GM18858 (cell line): ENCODE data around the gene MUCL3.
A peak's percentile ranks its signal among the peaks of the same experiment; 100 is the strongest.
"Not testable (repeated sequence)": the region's sequence is repeated elsewhere in the genome, so short reads cannot be mapped to it uniquely, and the experiment has no call there.

ENCODE experiments used
- ATAC-seq: cut with Tn5 transposase; IDR thresholded peaks from one replicate; pipeline ENCODE4 v1.9.1; 2021; ENCODE audit not compliant: unreplicated experiment

MUCL3 gene, protein sequence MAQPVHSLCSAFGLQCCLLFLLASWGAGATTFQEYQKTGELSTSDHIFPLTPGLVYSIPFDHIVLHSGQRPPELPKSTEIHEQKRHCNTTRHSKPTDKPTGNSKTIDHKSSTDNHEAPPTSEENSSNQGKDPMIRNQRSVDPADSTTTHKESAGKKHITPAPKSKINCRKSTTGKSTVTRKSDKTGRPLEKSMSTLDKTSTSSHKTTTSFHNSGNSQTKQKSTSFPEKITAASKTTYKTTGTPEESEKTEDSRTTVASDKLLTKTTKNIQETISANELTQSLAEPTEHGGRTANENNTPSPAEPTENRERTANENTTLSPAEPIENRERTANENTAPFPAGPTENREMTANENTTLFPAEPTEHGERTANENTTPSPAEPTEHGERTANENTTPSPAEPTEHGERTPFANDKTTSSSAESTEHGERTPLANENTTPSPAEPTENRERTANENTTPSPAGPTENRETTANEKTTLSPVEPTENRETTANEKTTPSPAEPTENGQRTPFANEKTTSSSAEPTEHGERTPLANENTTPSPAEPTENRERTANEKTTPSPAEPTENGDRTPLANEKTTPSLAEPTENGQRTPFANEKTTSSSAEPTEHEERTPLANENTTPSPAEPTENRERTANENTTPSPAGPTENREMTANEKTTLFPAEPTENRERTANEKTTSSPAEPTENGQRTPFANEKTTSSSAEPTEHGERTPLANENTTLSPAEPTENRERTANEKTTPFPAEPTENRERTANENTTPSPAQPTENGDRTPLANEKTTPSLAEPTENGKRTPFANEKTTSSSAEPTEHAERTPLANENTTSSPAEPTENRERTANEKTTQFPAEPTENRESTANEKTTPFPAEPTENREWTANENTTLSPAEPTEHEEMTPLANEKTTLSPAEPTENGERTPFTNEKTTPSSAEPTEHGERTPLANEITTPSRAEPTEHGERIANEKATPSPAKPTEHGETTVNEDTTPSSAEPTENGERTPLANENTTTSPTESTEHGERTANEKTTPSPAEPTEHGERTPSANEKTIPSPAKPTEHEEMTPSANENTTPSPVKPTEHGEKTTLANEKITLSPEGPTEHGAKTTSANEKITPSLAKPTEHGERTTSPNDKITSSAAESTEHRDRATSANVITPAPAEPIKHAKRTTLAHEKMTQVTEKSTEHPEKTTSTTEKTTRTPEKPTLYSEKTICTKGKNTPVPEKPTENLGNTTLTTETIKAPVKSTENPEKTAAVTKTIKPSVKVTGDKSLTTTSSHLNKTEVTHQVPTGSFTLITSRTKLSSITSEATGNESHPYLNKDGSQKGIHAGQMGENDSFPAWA (N-terminal part only)

DNA sequence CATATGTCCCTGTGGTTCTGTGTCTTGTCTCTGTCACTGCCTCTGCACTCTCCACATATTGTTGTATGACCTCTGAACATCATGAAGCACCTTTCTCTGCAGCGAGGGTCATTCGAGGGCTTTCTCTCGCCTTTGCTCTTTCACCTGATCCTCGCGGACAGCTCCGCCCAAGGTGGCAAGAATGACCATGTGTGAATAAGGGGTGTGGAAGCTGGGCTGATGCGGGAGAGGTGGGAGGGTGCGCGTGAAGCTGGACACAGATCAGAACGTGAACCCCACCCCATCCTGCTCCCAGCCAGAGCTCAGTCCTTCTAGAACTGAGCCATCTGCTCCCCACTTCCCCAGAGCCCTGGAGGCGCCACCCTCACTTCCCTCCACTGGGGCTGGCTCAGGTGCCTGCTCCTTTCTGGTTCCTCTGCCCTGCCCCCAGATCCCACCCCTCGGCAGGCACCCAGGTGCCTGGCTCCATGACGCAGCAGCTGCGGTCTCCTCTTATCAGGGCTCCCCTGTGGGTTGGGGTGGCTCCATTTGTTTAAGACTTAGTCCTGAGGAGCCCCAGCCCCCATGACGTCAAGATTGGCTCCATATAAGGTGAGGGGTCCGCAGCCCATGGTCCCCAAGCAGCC, at the start of gene MUCL3:
MUCL3 (plus strand) TSS at position 613 of the 626 bp plus-strand sequence. CDS start 27 bp downstream, outside the sequence.
- no peak for ATAC-seq

DNA sequence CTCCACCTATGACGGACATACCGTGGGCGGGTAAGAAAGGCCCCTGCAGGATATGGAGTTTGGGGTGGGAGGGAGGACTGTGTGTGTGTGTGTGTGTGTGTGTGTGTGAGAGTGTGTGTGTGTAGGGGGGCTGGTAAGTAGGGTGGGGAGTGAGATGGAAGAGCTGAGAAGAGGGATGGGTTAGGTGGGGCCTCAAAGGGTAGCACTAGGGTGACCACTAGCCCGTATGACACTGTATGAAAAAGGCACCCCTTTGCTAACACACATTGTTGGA, 49.4 kb upstream of the MUCL3 start:
- no peak for ATAC-seq

DNA sequence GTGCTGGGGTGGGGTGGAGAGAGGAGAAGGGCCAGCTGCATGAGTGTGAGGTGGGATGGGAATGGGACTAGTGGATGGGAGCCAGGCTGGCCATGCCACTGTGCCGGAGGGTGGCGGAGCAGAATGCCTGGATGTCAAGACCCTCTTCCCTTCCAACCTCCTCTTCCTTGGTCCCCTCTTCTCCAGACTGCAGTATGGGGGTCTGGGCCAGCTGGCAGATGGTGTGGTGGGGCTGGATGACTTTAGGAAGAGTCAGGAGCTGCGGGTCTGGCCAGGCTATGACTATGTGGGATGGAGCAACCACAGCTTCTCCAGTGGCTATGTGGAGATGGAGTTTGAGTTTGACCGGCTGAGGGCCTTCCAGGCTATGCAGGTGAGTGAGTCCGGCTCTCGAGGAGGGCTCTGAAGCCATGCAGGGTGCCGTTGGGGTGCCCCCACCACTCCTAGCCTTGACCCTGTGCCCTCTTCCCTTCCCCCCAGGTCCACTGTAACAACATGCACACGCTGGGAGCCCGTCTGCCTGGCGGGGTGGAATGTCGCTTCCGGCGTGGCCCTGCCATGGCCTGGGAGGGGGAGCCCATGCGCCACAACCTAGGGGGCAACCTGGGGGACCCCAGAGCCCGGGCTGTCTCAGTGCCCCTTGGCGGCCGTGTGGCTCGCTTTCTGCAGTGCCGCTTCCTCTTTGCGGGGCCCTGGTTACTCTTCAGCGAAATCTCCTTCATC, 48.8 kb upstream of the MUCL3 start:
- ATAC-seq: no peak

DNA sequence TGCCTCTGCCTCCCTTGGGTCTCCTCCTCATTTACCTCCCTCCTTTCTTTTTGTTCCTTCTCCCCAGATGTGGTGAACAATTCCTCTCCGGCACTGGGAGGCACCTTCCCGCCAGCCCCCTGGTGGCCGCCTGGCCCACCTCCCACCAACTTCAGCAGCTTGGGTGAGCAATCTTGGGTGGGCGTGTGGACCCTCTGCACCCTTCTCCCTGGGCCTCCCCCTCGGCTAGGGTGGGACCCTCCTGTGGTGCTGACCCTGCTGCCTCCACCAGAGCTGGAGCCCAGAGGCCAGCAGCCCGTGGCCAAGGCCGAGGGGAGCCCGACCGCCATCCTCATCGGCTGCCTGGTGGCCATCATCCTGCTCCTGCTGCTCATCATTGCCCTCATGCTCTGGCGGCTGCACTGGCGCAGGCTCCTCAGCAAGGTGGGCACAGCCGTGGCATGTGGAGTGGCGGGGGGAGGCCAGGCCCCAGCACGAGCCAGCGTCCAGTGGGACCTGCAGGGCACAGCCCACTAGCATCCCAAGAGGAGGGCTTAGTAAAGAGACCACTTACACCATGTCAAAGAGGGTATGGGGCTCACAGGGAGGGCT, 47.7 kb upstream of the MUCL3 start:
- no peak for ATAC-seq

DNA sequence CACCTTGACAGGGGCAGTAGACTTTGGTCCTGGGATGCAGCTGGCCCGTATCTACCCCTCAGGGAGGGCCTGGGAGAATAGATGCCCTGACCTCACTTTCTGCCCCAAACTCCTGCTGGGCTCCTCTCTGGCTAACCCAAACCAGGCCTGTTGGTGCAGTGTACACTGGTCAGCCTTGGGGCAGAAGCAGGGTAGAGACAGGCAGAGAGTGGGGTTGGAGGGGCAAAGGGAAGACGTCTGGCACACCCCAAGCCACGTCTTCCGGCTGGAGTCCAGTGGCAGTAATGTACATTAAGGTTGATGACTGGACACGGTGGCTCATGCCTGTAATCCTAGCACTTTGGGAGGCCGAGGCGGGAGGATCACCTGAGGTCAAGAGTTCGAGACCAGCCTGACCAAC, 47.1 kb upstream of the MUCL3 start:
- ATAC-seq: no peak

DNA sequence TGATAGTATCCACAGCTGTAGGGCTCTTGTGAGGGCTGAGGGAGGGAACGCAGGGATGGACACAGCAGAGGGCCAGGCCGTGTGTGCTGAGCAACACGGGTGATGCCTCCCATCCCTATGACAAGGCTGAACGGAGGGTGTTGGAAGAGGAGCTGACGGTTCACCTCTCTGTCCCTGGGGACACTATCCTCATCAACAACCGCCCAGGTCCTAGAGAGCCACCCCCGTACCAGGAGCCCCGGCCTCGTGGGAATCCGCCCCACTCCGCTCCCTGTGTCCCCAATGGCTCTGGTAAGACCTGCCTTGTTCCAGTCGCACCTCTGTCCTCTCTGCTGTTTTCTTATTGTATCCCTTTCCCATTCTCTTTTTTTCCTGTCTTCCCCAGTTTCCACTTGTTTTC, 46.4 kb upstream of the MUCL3 start:
- ATAC-seq: no peak

DNA sequence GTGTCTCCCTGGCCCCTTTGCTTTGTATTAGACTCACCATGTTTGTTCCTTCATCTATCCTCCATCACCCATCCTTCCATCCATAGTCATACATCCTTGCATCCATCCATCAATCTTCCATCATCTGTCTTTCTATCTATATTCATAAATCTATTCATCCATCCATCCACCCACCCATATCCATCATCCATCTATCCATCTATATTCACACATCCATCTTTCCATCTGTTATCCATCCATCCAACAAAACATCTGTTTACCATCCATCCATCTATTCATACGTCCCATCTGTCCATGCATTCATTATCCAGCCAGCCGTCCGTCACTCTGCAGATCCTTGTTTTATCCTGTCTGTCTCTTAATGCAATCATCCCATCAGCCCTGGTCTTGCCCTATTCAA, 45.8 kb upstream of the MUCL3 start:
- ATAC-seq: no peak

DNA sequence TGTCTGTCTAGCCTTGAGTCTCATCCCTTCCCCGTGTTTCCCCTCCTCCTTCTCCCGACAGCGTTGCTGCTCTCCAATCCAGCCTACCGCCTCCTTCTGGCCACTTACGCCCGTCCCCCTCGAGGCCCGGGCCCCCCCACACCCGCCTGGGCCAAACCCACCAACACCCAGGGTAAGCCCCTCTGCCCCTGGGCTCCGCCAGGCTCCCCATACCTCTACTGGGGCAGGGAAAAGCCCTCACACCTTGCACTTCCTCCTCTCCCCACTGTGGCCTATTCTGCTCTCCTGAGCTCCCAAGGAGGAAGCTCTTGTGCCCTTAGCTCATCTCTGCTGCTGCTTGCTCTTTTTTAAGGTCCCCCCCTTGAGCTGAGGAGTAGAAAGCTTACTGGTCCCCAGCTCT, 45.4 kb upstream of the MUCL3 start:
- no peak for ATAC-seq

DNA sequence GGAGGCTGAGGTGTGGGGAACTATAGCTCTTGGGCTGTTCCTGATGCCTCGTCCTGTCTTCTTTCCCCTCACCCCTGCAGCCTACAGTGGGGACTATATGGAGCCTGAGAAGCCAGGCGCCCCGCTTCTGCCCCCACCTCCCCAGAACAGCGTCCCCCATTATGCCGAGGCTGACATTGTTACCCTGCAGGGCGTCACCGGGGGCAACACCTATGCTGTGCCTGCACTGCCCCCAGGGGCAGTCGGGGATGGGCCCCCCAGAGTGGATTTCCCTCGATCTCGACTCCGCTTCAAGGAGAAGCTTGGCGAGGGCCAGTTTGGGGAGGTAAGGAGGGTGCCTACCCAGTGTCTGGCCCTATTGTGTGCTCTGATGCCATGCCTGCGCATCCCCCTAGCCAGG, 44.2 kb upstream of the MUCL3 start:
- no peak for ATAC-seq

DNA sequence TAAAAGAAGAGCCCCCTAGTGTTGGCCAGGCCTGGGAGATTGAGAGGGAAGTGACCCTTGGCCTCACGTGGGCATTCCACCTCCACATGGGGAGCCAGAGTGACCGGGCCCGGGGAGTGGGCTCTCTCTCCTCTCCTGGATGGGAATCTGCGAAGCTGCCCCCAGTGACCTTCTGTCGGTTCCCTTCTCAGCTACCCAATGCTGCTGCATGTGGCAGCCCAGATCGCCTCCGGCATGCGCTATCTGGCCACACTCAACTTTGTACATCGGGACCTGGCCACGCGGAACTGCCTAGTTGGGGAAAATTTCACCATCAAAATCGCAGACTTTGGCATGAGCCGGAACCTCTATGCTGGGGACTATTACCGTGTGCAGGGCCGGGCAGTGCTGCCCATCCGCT, 42.9 kb upstream of the MUCL3 start:
- ATAC-seq: no peak

DNA sequence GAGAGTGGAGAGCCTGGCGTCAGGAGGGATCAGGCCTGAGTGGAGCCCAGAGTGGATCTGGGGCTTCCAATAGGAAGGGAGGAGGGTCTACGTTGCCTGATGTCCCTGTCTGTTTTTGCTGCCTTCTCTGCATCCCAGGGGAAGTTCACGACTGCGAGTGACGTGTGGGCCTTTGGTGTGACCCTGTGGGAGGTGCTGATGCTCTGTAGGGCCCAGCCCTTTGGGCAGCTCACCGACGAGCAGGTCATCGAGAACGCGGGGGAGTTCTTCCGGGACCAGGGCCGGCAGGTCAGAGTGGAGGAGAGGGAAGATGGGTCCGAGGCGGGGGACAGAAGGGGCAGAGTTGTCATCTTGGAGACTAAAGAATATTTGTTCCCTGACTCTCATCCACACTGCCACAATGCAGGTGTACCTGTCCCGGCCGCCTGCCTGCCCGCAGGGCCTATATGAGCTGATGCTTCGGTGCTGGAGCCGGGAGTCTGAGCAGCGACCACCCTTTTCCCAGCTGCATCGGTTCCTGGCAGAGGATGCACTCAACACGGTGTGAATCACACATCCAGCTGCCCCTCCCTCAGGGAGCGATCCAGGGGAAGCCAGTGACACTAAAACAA, 41.9 kb upstream of the MUCL3 start:
- no peak for ATAC-seq

DNA sequence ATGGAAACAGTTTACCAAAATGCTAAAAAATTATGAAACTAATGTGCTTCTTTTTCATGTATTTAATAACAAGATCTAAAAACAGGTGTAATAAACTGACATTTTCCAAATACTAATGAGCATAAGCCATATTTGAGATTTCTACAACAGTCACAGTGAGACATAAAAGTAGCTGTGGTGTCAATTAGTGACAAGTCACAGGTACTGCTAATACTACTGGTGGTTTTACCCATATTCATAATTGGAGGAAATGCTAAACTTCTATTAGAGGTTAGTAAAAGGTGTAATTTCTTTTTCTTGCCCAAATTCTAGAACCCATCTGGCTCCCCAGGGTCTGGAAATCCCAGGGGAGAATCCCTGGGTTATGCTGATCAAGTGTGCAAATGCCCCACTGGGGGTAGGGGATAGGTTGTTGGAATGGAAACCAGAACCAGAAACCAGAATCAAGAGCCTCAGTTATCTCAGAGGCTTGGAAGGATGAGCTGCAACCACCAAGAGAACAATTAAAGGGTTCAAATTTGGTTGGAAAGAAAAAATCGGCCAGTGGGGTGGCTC, 39.8 kb upstream of the MUCL3 start:
- no peak for ATAC-seq

DNA sequence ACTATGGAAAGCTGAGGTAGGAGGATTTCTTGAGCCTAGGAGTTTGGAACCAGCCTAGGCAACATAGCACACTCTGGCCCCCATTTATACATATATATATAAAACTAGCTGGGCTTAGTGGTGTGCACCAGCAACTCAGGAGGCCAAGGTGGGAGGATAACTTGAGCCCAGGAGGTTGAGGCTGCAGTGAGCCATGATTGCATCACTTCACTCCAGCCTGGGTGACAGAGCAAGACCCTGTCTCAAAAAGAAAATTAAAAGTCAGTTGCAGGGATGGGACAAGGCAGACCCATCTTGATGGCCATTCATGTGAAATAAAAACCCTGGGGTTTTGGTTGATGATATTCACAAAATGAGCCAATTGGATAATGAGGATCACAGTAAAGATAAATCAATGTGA, 39.3 kb upstream of the MUCL3 start:
- ATAC-seq: no peak

DNA sequence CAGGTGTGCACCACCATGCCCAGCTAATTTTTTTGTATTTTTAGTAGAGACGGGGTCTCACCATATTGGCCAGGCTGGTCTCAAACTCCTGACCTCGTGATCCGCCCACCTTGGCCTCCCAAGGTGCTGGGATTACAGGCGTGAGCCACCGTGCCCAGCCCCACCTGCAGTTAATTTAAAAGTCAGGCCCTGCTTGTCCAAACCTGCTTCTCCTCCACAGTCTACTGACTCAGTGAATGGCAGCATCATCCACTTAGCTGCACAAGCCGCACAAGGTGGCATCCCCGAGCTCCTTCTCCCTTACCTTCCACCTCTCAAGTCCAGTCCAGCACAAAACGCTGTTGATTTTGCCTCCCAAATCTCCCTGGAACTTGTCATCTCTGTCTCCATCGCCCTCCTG, 38.6 kb upstream of the MUCL3 start:
- ATAC-seq: not testable (repeated sequence)

DNA sequence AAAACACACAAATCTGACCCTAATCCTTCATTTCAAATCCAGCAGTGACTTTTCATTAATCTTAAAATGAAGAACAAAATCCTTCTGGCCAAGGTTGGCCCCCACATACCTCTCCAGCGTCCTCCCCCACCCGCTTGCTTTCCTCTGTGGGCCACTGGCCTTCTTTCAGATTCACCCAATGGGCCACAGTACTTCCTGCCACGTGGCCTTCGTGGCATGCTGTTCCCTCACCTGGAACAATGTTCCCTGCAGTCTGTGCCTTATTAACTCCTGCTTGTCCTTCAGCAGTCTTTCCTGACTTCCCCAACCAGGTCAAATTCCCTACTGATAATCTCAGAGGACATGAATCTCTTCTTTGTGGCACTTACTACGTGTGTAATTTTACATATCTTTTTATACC, 38.1 kb upstream of the MUCL3 start:
- no peak for ATAC-seq

DNA sequence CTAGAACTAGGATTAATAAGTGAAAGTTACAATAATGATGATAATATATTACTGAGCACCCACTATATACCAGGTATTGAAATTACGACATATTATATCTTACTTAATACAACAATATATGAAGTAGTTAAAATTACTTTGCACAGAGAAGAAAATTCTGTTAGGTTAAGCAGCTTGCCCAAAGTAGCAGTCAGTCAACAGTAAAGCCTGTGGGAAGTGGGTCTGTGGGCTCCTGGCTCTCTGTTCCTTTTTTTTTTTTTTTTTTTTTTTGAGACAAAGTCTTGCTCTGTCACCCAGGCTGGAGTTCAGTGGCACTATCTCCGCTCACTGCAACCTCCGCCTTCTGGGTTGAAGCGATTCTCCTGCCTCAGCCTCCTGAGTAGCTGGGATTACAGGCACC, 37.5 kb upstream of the MUCL3 start:
- no peak for ATAC-seq

DNA sequence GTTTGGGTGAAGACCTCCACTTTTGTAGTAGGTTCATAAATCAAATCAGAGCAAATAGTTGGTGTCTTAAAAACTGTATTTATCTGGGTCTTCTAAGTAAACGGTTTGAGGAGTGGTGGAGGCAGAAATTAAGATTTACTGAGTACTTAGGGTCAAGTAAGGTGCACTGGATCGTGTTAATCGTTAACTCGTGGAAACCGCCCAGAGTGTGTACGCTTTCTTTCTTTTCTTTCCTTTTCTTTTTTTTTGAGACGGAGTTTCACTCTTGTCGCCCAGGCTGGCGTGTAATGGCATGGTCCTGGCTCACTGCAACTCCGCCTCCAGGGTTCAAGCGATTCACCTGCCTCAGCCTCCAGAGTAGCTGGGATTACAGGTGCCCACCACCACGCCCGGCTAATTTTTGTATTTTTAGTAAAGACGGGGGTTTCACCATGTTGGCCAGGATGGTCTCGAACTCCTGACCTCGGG, 33.4 kb upstream of the MUCL3 start:
- not testable (repeated sequence) for ATAC-seq

DNA sequence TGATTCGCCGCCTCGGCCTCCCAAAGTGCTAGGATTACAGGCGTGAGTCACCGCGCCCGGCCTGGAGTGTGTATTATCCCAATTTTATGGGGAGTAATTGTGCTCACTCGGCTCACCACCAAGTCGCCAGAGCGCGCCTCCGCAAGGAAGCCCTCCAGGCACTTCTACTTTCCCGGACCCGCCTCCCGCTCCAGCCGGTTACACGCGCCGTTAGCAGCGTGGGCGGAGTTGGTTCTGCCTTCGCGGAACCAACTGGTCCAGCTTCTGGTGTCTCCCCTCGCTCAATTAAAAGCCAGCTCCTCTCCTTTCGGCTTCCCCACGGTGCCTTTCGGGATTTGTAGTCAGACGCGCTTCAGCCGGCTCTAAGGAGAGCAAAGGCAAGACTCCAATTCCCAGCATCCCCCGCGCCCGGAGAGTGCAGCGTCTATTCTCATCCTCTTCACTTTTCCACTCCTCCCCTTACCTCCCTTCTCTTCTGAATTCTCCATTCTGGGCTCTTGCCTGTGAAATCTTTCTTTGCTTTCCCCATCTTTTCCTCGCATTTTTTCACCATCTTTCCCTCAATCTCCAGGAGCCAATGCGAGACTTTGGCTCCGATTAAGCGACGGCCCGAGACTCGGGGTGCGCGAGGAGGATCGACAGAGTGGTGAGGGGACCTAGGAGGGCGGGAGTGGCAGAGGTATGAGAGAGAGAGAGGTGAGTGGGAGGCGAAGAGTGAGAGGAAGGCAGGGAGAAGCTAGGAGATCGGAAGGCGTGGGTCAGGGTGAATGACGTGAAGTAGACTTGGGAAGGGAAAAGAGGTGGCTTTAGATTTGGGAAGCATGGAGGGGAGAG, 32.8 kb upstream of the MUCL3 start, which contains the start of gene GTF2H4:
GTF2H4 (plus strand) TSS at position 450 of the 834 bp plus-strand sequence.
- ATAC-seq: peak; percentile 84
